Measurements from ENCODE around the gene FCRLB. TPM values are rescaled to one million over a fixed set of nuclear protein-coding genes. Genes with fewer than 3 reads are reported as not detected.
"Not testable (repeated sequence)": the region's sequence is repeated elsewhere in the genome, so short reads cannot be mapped to it uniquely, and the experiment has no call there.

Gene FCRLB
- total RNA-seq, 1 donor from 2014 or later, result 0.35 TPM

GRCh38 chr1:161710560-161710959, 10.8 kb upstream of the FCRLB start:
- no peak for DNase-seq (ENCODE audit: missing footprints)
- intact Hi-C loops (cut with DNase I), result no loop called here
- ATAC-seq, result no peak

- ATAC-seq, result no peak
- DNase-seq (ENCODE audit: missing footprints), result no peak
- intact Hi-C loops (cut with DNase I), result no loop called here
These were observed 2.6 kb upstream of the FCRLB start for GRCh38 chr1:161718559-161719324.

GRCh38 chr1:161719325-161719611, 2.1 kb upstream of the FCRLB start:
- intact Hi-C loops (cut with DNase I), result no loop called here
- ATAC-seq (no peak), DNase-seq (ENCODE audit: missing footprints) (no peak)

GRCh38 chr1:161720422-161720821, 922 bp upstream of the FCRLB start:
- no peak for DNase-seq (ENCODE audit: missing footprints)
- intact Hi-C loops (cut with DNase I), result no loop called here

GRCh38 chr1:161721738-161722343, 497 bp downstream of the FCRLB start:
- DNase-seq (ENCODE audit: missing footprints) (no peak), ATAC-seq (no peak)
- intact Hi-C loops (cut with DNase I), result no loop called here

More at GRCh38 chr1:161720422-161720821, 922 bp upstream of the FCRLB start:
- ATAC-seq, result no peak

- DNase-seq (ENCODE audit: missing footprints), result no peak
- intact Hi-C loops (cut with DNase I), result no loop called here
- no peak for ATAC-seq
These were observed 1.1 kb downstream of the FCRLB start for GRCh38 chr1:161722406-161722805.

GRCh38 chr1:161723459-161724141, 2.3 kb downstream of the FCRLB start:
- ATAC-seq (no peak), DNase-seq (ENCODE audit: missing footprints) (no peak)
- intact Hi-C loops (cut with DNase I), result no loop called here

GRCh38 chr1:161725258-161725907, 4.0 kb downstream of the FCRLB start:
- ATAC-seq; DNase-seq (ENCODE audit: missing footprints); intact Hi-C loops (cut with DNase I): not testable (repeated sequence)

GRCh38 chr1:161725908-161726472, 4.6 kb downstream of the FCRLB start:
- peak; percentile 40 for ATAC-seq
- intact Hi-C loops (cut with DNase I), result no loop called here
- DNase-seq (ENCODE audit: missing footprints), result peak; percentile 80

GRCh38 chr1:161726473-161727255, 5.3 kb downstream of the FCRLB start:
- ATAC-seq, result peak; percentile 96
- DNase-seq (ENCODE audit: missing footprints), result peak; percentile 93
- intact Hi-C loops (cut with DNase I), result no loop called here

- intact Hi-C loops (cut with DNase I), result no loop called here
These were observed 6.0 kb downstream of the FCRLB start for GRCh38 chr1:161727256-161727924.

GRCh38 chr1:161728376-161729226, 7.3 kb downstream of the FCRLB start:
- ATAC-seq, result no peak
- intact Hi-C loops (cut with DNase I), result no loop called here
- no peak for DNase-seq (ENCODE audit: missing footprints)

More at GRCh38 chr1:161727256-161727924, 6.0 kb downstream of the FCRLB start:
- DNase-seq (ENCODE audit: missing footprints) (no peak), ATAC-seq (no peak)

GRCh38 chr1:161730050-161730564, 8.8 kb downstream of the FCRLB start:
- ATAC-seq, result no peak
- intact Hi-C loops (cut with DNase I), result no loop called here
- no peak for DNase-seq (ENCODE audit: missing footprints)

GRCh38 chr1:161731241-161731640, 9.9 kb downstream of the FCRLB start:
- intact Hi-C loops (cut with DNase I), result no loop called here

GRCh38 chr1:161731981-161732718, 10.8 kb downstream of the FCRLB start:
- no peak for DNase-seq (ENCODE audit: missing footprints)
- intact Hi-C loops (cut with DNase I), result no loop called here
- ATAC-seq, result no peak

More at GRCh38 chr1:161731241-161731640, 9.9 kb downstream of the FCRLB start:
- DNase-seq (ENCODE audit: missing footprints), result no peak
- ATAC-seq, result no peak

- DNase-seq (ENCODE audit: missing footprints) (no peak), ATAC-seq (no peak)
- intact Hi-C loops (cut with DNase I), result no loop called here
These were observed 12.2 kb downstream of the FCRLB start for GRCh38 chr1:161733526-161733925.

All from Right ventricle myocardium inferior (tissue), 1 donor.